ENCODE data around the gene EML3. TPM values are rescaled to one million over a fixed set of nuclear protein-coding genes. Genes with fewer than 3 reads are reported as not detected.

EML3 gene
- total RNA-seq, 1 donor from 2014 or later, result 4.0 TPM

GRCh38 chr11:62632492-62632891 lies 19.9 kb upstream of the EML3 start:
- no peak overlapping the region for H3K27ac ChIP-seq
- H3K36me3 Mint-ChIP-seq, result peaks cover 46% of the 10 kb centered on the region
- no peak overlapping the region for H3K27ac Mint-ChIP-seq
- H3K4me1 ChIP-seq, result no peaks in the 10 kb centered on the region
- no peak overlapping the region for H2AFZ ChIP-seq (replicated peaks)
- no peaks in the 10 kb centered on the region for H3K9me3 ChIP-seq (ENCODE audit: low read depth)
- TF ChIP-seq EZH2 (IDR thresholded peaks at IDR 0.05) (no peak), EZH2phosphoT487 (IDR thresholded peaks at IDR 0.05) (no peak), CTCF (IDR thresholded peaks at IDR 0.05) (no peak)
- no peaks in the 10 kb centered on the region for H3K27me3 ChIP-seq
- H3K9ac ChIP-seq, result no peak overlapping the region
- no peaks in the 10 kb centered on the region for H3K27me3 Mint-ChIP-seq (ENCODE audit: insufficient read depth, low read depth)
- H3K9me3 Mint-ChIP-seq, result no peaks in the 10 kb centered on the region
- no peak overlapping the region for H3K4me2 ChIP-seq
- H4K20me1 ChIP-seq (ENCODE audit: low read depth), result no peaks in the 10 kb centered on the region
- no peak overlapping the region for H3K4me3 Mint-ChIP-seq
- H3K4me1 Mint-ChIP-seq, result no peaks in the 10 kb centered on the region
- no peaks in the 10 kb centered on the region for H3K79me2 ChIP-seq (ENCODE audit: low read depth)
- no peak for DNase-seq (ENCODE audit: low spot score)
- peaks cover 12% of the 10 kb centered on the region for H3K36me3 ChIP-seq
- H3F3A ChIP-seq (ENCODE audit: low read depth), result peaks cover 4% of the 10 kb centered on the region
- H3K4me3 ChIP-seq, result no peak overlapping the region

GRCh38 chr11:62627713-62628112 lies 15.1 kb upstream of the EML3 start:
- Histone ChIP-seq H2AFZ (replicated peaks) (no peak overlapping the region), H3K9me3 (ENCODE audit: low read depth) (no peaks in the 10 kb centered on the region), H3K4me2 (no peak overlapping the region), H3K79me2 (ENCODE audit: low read depth) (no peaks in the 10 kb centered on the region), H3F3A (ENCODE audit: low read depth) (peaks cover 26% of the 10 kb centered on the region), H3K27me3 (no peaks in the 10 kb centered on the region), H3K4me1 (no peaks in the 10 kb centered on the region), H3K36me3 (peaks cover 4% of the 10 kb centered on the region), H3K27ac (no peak overlapping the region), H3K9ac (no peak overlapping the region), H3K4me3 (no peak overlapping the region), H4K20me1 (ENCODE audit: low read depth) (no peaks in the 10 kb centered on the region)
- Mint-ChIP-seq H3K27ac (no peak overlapping the region), H3K9me3 (no peaks in the 10 kb centered on the region), H3K4me3 (no peak overlapping the region), H3K27me3 (ENCODE audit: insufficient read depth, low read depth) (peaks cover 2% of the 10 kb centered on the region), H3K4me1 (no peaks in the 10 kb centered on the region), H3K36me3 (peaks cover 45% of the 10 kb centered on the region)
- no peak for DNase-seq (ENCODE audit: low spot score)
- TF ChIP-seq EZH2phosphoT487 (IDR thresholded peaks at IDR 0.05), result no peak
- TF ChIP-seq CTCF (IDR thresholded peaks at IDR 0.05), result no peak
- TF ChIP-seq EZH2 (IDR thresholded peaks at IDR 0.05), result no peak

- H3K27me3 ChIP-seq, result no peaks in the 10 kb centered on the region
- peaks cover 18% of the 10 kb centered on the region for H3K4me1 Mint-ChIP-seq
- peaks cover 5% of the 10 kb centered on the region for H3K4me1 ChIP-seq
- no peaks in the 10 kb centered on the region for H3K9me3 Mint-ChIP-seq
- no peaks in the 10 kb centered on the region for H4K20me1 ChIP-seq (ENCODE audit: low read depth)
- peaks cover 20% of the 10 kb centered on the region for H3K36me3 Mint-ChIP-seq
- peak overlapping the region; percentile 3 for H3K27ac ChIP-seq
- peak overlapping the region; percentile 76 for H3K4me3 ChIP-seq
- DNase-seq (ENCODE audit: low spot score), result peak; percentile 28
- no peaks in the 10 kb centered on the region for H3K9me3 ChIP-seq (ENCODE audit: low read depth)
- peaks cover 6% of the 10 kb centered on the region for H3K27me3 Mint-ChIP-seq (ENCODE audit: insufficient read depth, low read depth)
- peak overlapping the region; percentile 88 for H3K4me2 ChIP-seq
- peak overlapping the region; percentile 78 for H3K4me3 Mint-ChIP-seq
- H3K36me3 ChIP-seq, result no peaks in the 10 kb centered on the region
- peaks cover 52% of the 10 kb centered on the region for H3F3A ChIP-seq (ENCODE audit: low read depth)
- no peak for TF ChIP-seq EZH2 (IDR thresholded peaks at IDR 0.05)
- no peak for TF ChIP-seq CTCF (IDR thresholded peaks at IDR 0.05)
- TF ChIP-seq EZH2phosphoT487 (IDR thresholded peaks at IDR 0.05), result no peak
- peaks cover 19% of the 10 kb centered on the region for H3K79me2 ChIP-seq (ENCODE audit: low read depth)
- no peak overlapping the region for H3K9ac ChIP-seq
- H2AFZ ChIP-seq (replicated peaks), result no peak overlapping the region
- peak overlapping the region; percentile 0 for H3K27ac Mint-ChIP-seq
These were observed 10.0 kb upstream of the EML3 start for GRCh38 chr11:62622476-62623089.
